ENCODE data around the gene LONRF2. TPM values are rescaled to one million over a fixed set of nuclear protein-coding genes. Genes with fewer than 3 reads are reported as not detected.

The LONRF2 gene
- polyA plus RNA-seq, 1 donor (not counting 4 experiments of a cell fraction or from before 2014, with no cell fraction given) = not detected

DNA sequence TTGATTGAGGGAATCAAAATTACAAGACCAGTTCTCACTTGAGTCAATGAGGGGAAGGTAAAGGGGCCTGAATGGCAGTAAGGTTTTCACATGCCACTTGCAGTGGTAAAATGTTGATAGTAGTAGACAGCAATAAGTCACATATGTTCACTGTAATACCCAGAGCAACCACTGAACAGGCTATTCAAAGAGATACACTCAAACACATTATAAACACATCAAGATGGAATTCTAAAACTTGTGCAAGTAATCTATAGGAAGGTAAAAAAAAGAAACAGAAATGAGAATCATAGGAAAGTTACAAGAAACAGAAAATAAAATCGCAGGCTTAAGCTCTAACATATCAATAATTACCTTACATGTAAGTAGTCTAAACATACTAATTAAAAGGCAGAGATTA is 93.3 kb downstream of the LONRF2 start:
- Histone ChIP-seq H3K9me1 (ENCODE audit: control insufficient read depth, extremely low read depth, insufficient read depth, low read length) (no peaks in the 10 kb centered on the region), H3K27me3 (ENCODE audit: control insufficient read depth, extremely low read depth, insufficient read depth, low read length) (no peaks in the 10 kb centered on the region), H3K9ac (ENCODE audit: control insufficient read depth, extremely low read depth, insufficient read depth, low read length) (no peak overlapping the region), H3K4me3 (ENCODE audit: control insufficient read depth in 2 of 3, extremely low read depth in 1 of 3, insufficient read depth in 2 of 3, low read depth in 1 of 3, low read length in 3 of 3) (no peak overlapping the region), H3K79me2 (ENCODE audit: control insufficient read depth, insufficient read depth, low read length) (no peaks in the 10 kb centered on the region), H3K4me1 (ENCODE audit: control insufficient read depth, extremely low read depth, insufficient read depth, low read length) (no peaks in the 10 kb centered on the region), H3K4me2 (ENCODE audit: control insufficient read depth, extremely low read depth, insufficient read depth, low read depth, low read length) (no peak overlapping the region), H3K9me3 (ENCODE audit: control insufficient read depth, low read depth, low read length) (no peaks in the 10 kb centered on the region), H3K36me3 (ENCODE audit: control insufficient read depth in 2 of 2, extremely low read depth in 1 of 2, insufficient read depth in 2 of 2, low read length in 2 of 2) (no peaks in the 10 kb centered on the region), H4K20me1 (ENCODE audit: control insufficient read depth, extremely low read depth, insufficient read depth, low read length) (no peaks in the 10 kb centered on the region), H2AFZ (ENCODE audit: control insufficient read depth, low read length) (no peak overlapping the region), H3K27ac (ENCODE audit: control insufficient read depth, insufficient read depth, low read length) (no peak overlapping the region)
- no peak for TF ChIP-seq EZH2 (IDR thresholded peaks at IDR 0.05; ENCODE audit: low read length)
- TF ChIP-seq, protein P1, sequence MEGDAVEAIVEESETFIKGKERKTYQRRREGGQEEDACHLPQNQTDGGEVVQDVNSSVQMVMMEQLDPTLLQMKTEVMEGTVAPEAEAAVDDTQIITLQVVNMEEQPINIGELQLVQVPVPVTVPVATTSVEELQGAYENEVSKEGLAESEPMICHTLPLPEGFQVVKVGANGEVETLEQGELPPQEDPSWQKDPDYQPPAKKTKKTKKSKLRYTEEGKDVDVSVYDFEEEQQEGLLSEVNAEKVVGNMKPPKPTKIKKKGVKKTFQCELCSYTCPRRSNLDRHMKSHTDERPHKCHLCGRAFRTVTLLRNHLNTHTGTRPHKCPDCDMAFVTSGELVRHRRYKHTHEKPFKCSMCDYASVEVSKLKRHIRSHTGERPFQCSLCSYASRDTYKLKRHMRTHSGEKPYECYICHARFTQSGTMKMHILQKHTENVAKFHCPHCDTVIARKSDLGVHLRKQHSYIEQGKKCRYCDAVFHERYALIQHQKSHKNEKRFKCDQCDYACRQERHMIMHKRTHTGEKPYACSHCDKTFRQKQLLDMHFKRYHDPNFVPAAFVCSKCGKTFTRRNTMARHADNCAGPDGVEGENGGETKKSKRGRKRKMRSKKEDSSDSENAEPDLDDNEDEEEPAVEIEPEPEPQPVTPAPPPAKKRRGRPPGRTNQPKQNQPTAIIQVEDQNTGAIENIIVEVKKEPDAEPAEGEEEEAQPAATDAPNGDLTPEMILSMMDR (optimal IDR thresholded peaks at IDR 0.05 in 1 of 3, IDR thresholded peaks at IDR 0.05 in 1 of 3, conservative IDR thresholded peaks at IDR 0.05 in 1 of 3; ENCODE audit: extremely low read depth in 1 of 3, insufficient read depth in 2 of 3, low read length in 3 of 3) = no peak
- FAIRE-seq (no peak), DNase-seq (ENCODE audit: low read depth, low spot score) (no peak)
- dilution Hi-C loops (cut with MboI; ENCODE audit: extremely low pct_ligation_motif_present, low sequenced_read_pairs) = no loop called here

- Histone ChIP-seq H3K9ac (ENCODE audit: control insufficient read depth, extremely low read depth, insufficient read depth, low read length) (no peak overlapping the region), H3K36me3 (ENCODE audit: control insufficient read depth in 2 of 2, extremely low read depth in 1 of 2, insufficient read depth in 2 of 2, low read length in 2 of 2) (no peaks in the 10 kb centered on the region), H4K20me1 (ENCODE audit: control insufficient read depth, extremely low read depth, insufficient read depth, low read length) (no peaks in the 10 kb centered on the region), H2AFZ (ENCODE audit: control insufficient read depth, low read length) (no peak overlapping the region), H3K27ac (ENCODE audit: control insufficient read depth, insufficient read depth, low read length) (no peak overlapping the region), H3K27me3 (ENCODE audit: control insufficient read depth, extremely low read depth, insufficient read depth, low read length) (no peaks in the 10 kb centered on the region), H3K4me1 (ENCODE audit: control insufficient read depth, extremely low read depth, insufficient read depth, low read length) (no peaks in the 10 kb centered on the region), H3K4me3 (ENCODE audit: control insufficient read depth in 2 of 3, extremely low read depth in 1 of 3, insufficient read depth in 2 of 3, low read depth in 1 of 3, low read length in 3 of 3) (no peak overlapping the region), H3K4me2 (ENCODE audit: control insufficient read depth, extremely low read depth, insufficient read depth, low read depth, low read length) (no peak overlapping the region), H3K79me2 (ENCODE audit: control insufficient read depth, insufficient read depth, low read length) (no peaks in the 10 kb centered on the region), H3K9me3 (ENCODE audit: control insufficient read depth, low read depth, low read length) (no peaks in the 10 kb centered on the region), H3K9me1 (ENCODE audit: control insufficient read depth, extremely low read depth, insufficient read depth, low read length) (no peaks in the 10 kb centered on the region)
- FAIRE-seq = no peak
- TF ChIP-seq EZH2 (IDR thresholded peaks at IDR 0.05; ENCODE audit: low read length) = no peak
- TF ChIP-seq, protein P1 (optimal IDR thresholded peaks at IDR 0.05 in 1 of 3, IDR thresholded peaks at IDR 0.05 in 1 of 3, conservative IDR thresholded peaks at IDR 0.05 in 1 of 3; ENCODE audit: extremely low read depth in 1 of 3, insufficient read depth in 2 of 3, low read length in 3 of 3) = no peak
- no peak for DNase-seq (ENCODE audit: low read depth, low spot score)
- dilution Hi-C loops (cut with MboI; ENCODE audit: extremely low pct_ligation_motif_present, low sequenced_read_pairs) = no loop called here
Measured at GRCh38 chr2:100228415-100228814, 93.9 kb downstream of the LONRF2 start.

Measured in keratinocyte (primary cell).